HepG2 (cell line): ENCODE data around the gene RPF1. TPM values are rescaled to one million over a fixed set of nuclear protein-coding genes. Genes with fewer than 3 reads are reported as not detected.

Experiments used
- ATAC-seq: fragments of 200-7000 bp; cut with Tn5 transposase; 3 replicates; pipeline ENCODE4 v1.9.1; 2020; ENCODE audit warnings: mild to moderate bottlenecking, moderate library complexity
- BruUV-seq: library from RNA; stranded (reverse); fragments of 400-500 nt; replicated peaks from 2 replicates; lab custom pipeline; 2021; lab: Mats Ljungman, UMichigan
- CTCF ChIA-PET: fragments of 300-600 bp; formaldehyde crosslinking; extraction: SDS; loops from one replicate; lab custom pipeline; 2021; ENCODE audit warnings: low total read pairs, inconsistent platforms, low intra/inter-chr PET ratio; lab: Yijun Ruan, JAX
- POLR2A ChIA-PET: fragments of 350-600 bp; sonication (Branson Sonifier 250); formaldehyde crosslinking; loops from one replicate; lab custom pipeline; 2020; ENCODE audit warnings: antibody characterized with exemption, inconsistent platforms; lab: Yijun Ruan, JAX
- DNase-seq: peaks from one replicate; pipeline ENCODE4 v3.0.0-alpha.2; 2015; ENCODE audit warnings: low spot score
- FAIRE-seq: peaks from 3 replicates; lab custom pipeline; 2011; peaks lifted over from hg19 to GRCh38; lab: Jason Lieb, UNC
- H2AFZ ChIP-seq: one replicate; pipeline ENCODE4 v1.6.1; 2011; ENCODE audit warnings: low read length, inconsistent platforms
- H3K27ac ChIP-seq: fragments of 300-600 bp; 3 replicates; pipeline ENCODE4 v1.8.0; 2011; ENCODE audit warnings: mixed run types, mild to moderate bottlenecking, mixed read lengths, low read length, inconsistent platforms; ENCODE audit not compliant: insufficient read depth; ENCODE audit errors: extremely low read length
- H3K27me3 ChIP-seq, 2 experiments: fragments of 200-600 bp in 1 of 2; 2 replicates in 1 of 2; 3 replicates in 1 of 2; pipeline versions ENCODE4 v1.6.0 to v1.8.0; 2011; ENCODE audit warnings: low read length in 2 of 2, mild to moderate bottlenecking in 2 of 2, moderate library complexity in 2 of 2, inconsistent platforms in 1 of 2; ENCODE audit not compliant: insufficient read depth in 2 of 2, control insufficient read depth in 1 of 2
- H3K36me3 ChIP-seq, 2 experiments: fragments of 200-600 bp in 1 of 2; replicated peaks in 1 of 2; 2 replicates in 1 of 2; 3 replicates in 1 of 2; pipeline versions ENCODE4 v1.5.1 to v1.8.0; 2011; ENCODE audit warnings: low read length in 2 of 2, inconsistent platforms in 1 of 2; ENCODE audit not compliant: insufficient read depth in 2 of 2, control insufficient read depth in 1 of 2
- H3K4me1 ChIP-seq: 2 replicates; pipeline ENCODE4 v1.5.1; 2012; ENCODE audit warnings: low read length, inconsistent platforms; ENCODE audit not compliant: insufficient read depth
- H3K4me2 ChIP-seq: 2 replicates; pipeline ENCODE4 v1.6.0; 2011; ENCODE audit warnings: low read depth, low read length, inconsistent platforms
- H3K4me3 ChIP-seq, 3 experiments: fragments of 200-600 bp in 1 of 3; sonication (generic), shearing (Covaris generic) in 1 of 3; replicated peaks in 1 of 3; 2 replicates each; pipeline ENCODE4 v1.5.1; 2011 to 2016; ENCODE audit warnings: low read length in 3 of 3, inconsistent platforms in 2 of 3, low read depth in 2 of 3, mild to moderate bottlenecking in 2 of 3, control low read depth in 1 of 3, mixed read lengths in 1 of 3; ENCODE audit not compliant: insufficient read depth in 1 of 3
- H3K79me2 ChIP-seq: one replicate; pipeline ENCODE4 v1.6.1; 2011; ENCODE audit warnings: low read length, inconsistent platforms; ENCODE audit not compliant: insufficient read depth
- H3K9ac ChIP-seq: 2 replicates; pipeline ENCODE4 v1.6.0; 2011; ENCODE audit warnings: mild to moderate bottlenecking, low read depth, low read length, inconsistent platforms; ENCODE audit not compliant: insufficient read depth
- H3K9me3 ChIP-seq: 2 replicates; pipeline ENCODE4 v1.5.1; 2012; ENCODE audit warnings: mild to moderate bottlenecking, low read length
- H4K20me1 ChIP-seq: 2 replicates; pipeline ENCODE4 v1.6.0; 2011; ENCODE audit warnings: inconsistent platforms, mild to moderate bottlenecking, low read length, moderate library complexity; ENCODE audit not compliant: insufficient read depth
- CC2D1A ChIP-seq: sonication (generic); formaldehyde crosslinking; IDR thresholded peaks from 2 replicates; pipeline ENCODE4 v1.8.1; 2023; ENCODE audit warnings: mild to moderate bottlenecking, missing genetic modification reagents
- NFAT5 ChIP-seq: sonication (generic); formaldehyde crosslinking; IDR thresholded peaks from 2 replicates; pipeline ENCODE4 v1.4.0; 2020; ENCODE audit warnings: missing genetic modification reagents
- POGK ChIP-seq: sonication (generic); formaldehyde crosslinking; conservative IDR thresholded peaks from 2 replicates; pipeline ENCODE4 v1.8.0; 2022; ENCODE audit warnings: mild to moderate bottlenecking, moderate library complexity, missing genetic modification reagents
- SKIL ChIP-seq: sonication (generic); formaldehyde crosslinking; IDR thresholded peaks from 2 replicates; pipeline ENCODE4 v1.8.0; 2022; ENCODE audit warnings: missing genetic modification reagents, mild to moderate bottlenecking, moderate library complexity, borderline replicate concordance
- STAT5B ChIP-seq: sonication (generic); formaldehyde crosslinking; IDR thresholded peaks from 2 replicates; pipeline ENCODE4 v1.4.0; 2020; ENCODE audit warnings: missing genetic modification reagents
- TFDP2 ChIP-seq: sonication (generic); formaldehyde crosslinking; IDR thresholded peaks from 2 replicates; pipeline ENCODE4 v1.4.0; 2020; ENCODE audit warnings: missing genetic modification reagents
- ZBTB20 ChIP-seq: sonication (generic); formaldehyde crosslinking; IDR thresholded peaks from 2 replicates; pipeline ENCODE4 v1.8.1; 2023; ENCODE audit warnings: missing genetic modification reagents, low read depth, mild to moderate bottlenecking, borderline replicate concordance
- ZFAT ChIP-seq: sonication (generic); formaldehyde crosslinking; conservative IDR thresholded peaks from 2 replicates; pipeline ENCODE4 v1.8.1; 2023; ENCODE audit warnings: missing genetic modification reagents, inconsistent platforms
- ZNF530 ChIP-seq: sonication (generic); formaldehyde crosslinking; IDR thresholded peaks from 2 replicates; pipeline ENCODE4 v1.5.0; 2020; ENCODE audit warnings: low read depth, mild to moderate bottlenecking, missing genetic modification reagents
- ZNF614 ChIP-seq: IDR thresholded peaks from 2 replicates; pipeline ENCODE4 v1.6.1; 2018; ENCODE audit warnings: missing biosample characterization, missing genetic modification reagents, inconsistent platforms, borderline replicate concordance
- WGBS: methylation state at CpG from one replicate; pipeline ENCODE4 v1.1.6; 2017; ENCODE audit warnings: low lambda C conversion rate; 5-methylcytosine and 5-hydroxymethylcytosine counted together
- in situ Hi-C: cut with HindIII; loops from 2 replicates; pipeline ENCODE4 v1.10.0; 2017; ENCODE audit warnings: low pct_unique_long_range_greater_than_20kb; ENCODE audit not compliant: extremely low pct_ligation_motif_present
- intact Hi-C: fragments of 100-400 bp; cut with micrococcal nuclease; formaldehyde crosslinking; loops from one replicate; pipeline ENCODE4 v1.10.0; 2022; ENCODE audit not compliant: unreplicated experiment
- polyA plus RNA-seq, 8 experiments: library from polyadenylated mRNA; depleted of rRNA in 3 of 8; stranded (reverse) in 7 of 8; unstranded in 1 of 8; fragments of >200 nt; fragmentation: Illumina TruSeq in 4 of 8; extraction: Trizol in 4 of 8; gene quantifications; 2 replicates each; pipeline versions ENCODE4 v1.2.1 to v1.2.3, GENCODE V29; 2011 to 2016; ENCODE audit warnings: low read depth in 4 of 8, missing spikeins in 1 of 8, mixed read lengths in 1 of 8; ENCODE audit not compliant: insufficient read depth in 1 of 8
- total RNA-seq, 5 experiments: library from RNA; depleted of rRNA; stranded (reverse); fragments of >200 nt; fragmentation: Illumina TruSeq; extraction: Trizol; gene quantifications; 2 replicates each; pipeline ENCODE4 v1.2.3, GENCODE V29; 2016; ENCODE audit warnings: low read depth in 1 of 5

Gene RPF1
- total and polyA plus RNA-seq, 2 of the 13 experiments (the other 11 are each of a cell fraction or from before 2014, with no cell fraction given) = 23.0 to 39.0 TPM

GRCh38 chr1:84452436-84452835 lies 26.6 kb upstream of the RPF1 start (continued):
- TF ChIP-seq ZNF614 (CRISPR knock-in tag) (no peak), SKIL (no peak)

GRCh38 chr1:84462118-84462517 lies 16.9 kb upstream of the RPF1 start:
- 0% methylated on average over 1 of the region's 1 CpG for WGBS
- POLR2A ChIA-PET = no interaction called here
- Histone ChIP-seq H4K20me1 (no peaks in the 10 kb centered on the region), H3K27ac (no peak overlapping the region), H2AFZ (no peak overlapping the region), H3K9me3 (no peaks in the 10 kb centered on the region), H3K36me3 (no peaks in the 10 kb centered on the region), H3K4me1 (no peaks in the 10 kb centered on the region), H3K79me2 (no peaks in the 10 kb centered on the region), H3K4me3 (no peak overlapping the region), H3K27me3 (no peaks in the 10 kb centered on the region; a peak in 1 of 5 replicates), H3K4me2 (no peak overlapping the region), H3K9ac (no peak overlapping the region)
- CTCF ChIA-PET = no interaction called here
- intact Hi-C loops (no loop called here), in situ Hi-C loops (no loop called here)
- DNase-seq = no peak
- FAIRE-seq = no peak
- no TSS peak for BruUV-seq
- no peak for ATAC-seq
- TF ChIP-seq ZNF530 (CRISPR knock-in tag) (no peak), STAT5B (no peak), ZFAT (no peak), TFDP2 (CRISPR knock-in tag) (no peak), ZBTB20 (CRISPR knock-in tag) (no peak), NFAT5 (no peak), CC2D1A (CRISPR knock-in tag) (no peak), POGK (CRISPR knock-in tag) (no peak)
